ENCODE data around the gene RNF169.
"Not testable (repeated sequence)": the region's sequence is repeated elsewhere in the genome, so short reads cannot be mapped to it uniquely, and the experiment has no call there.

RNF169 gene

GRCh38 chr11:74818283-74818946 is 69.8 kb downstream of the RNF169 start:
- no peak overlapping the region for H3K4me3 ChIP-seq (ENCODE audit: control insufficient read depth, low read depth, low read length)
- TF ChIP-seq CTCF (conservative IDR thresholded peaks at IDR 0.05; ENCODE audit: control insufficient read depth, insufficient read depth, low read depth, low read length), result no peak
- no peak for DNase-seq (ENCODE audit: low read depth)

GRCh38 chr11:74819400-74819799 is 70.8 kb downstream of the RNF169 start:
- TF ChIP-seq CTCF (conservative IDR thresholded peaks at IDR 0.05; ENCODE audit: control insufficient read depth, insufficient read depth, low read depth, low read length), result no peak
- no peak for DNase-seq (ENCODE audit: low read depth)
- H3K4me3 ChIP-seq (ENCODE audit: control insufficient read depth, low read depth, low read length), result no peak overlapping the region

- DNase-seq (ENCODE audit: low read depth), result peak; percentile 94
- TF ChIP-seq CTCF (conservative IDR thresholded peaks at IDR 0.05; ENCODE audit: control insufficient read depth, insufficient read depth, low read depth, low read length), result no peak
- H3K4me3 ChIP-seq (ENCODE audit: control insufficient read depth, low read depth, low read length), result no peak overlapping the region
These were observed 72.1 kb downstream of the RNF169 start for GRCh38 chr11:74820763-74821162.

- peak; percentile 68 for DNase-seq (ENCODE audit: low read depth)
- TF ChIP-seq CTCF (conservative IDR thresholded peaks at IDR 0.05; ENCODE audit: control insufficient read depth, insufficient read depth, low read depth, low read length), result no peak
- H3K4me3 ChIP-seq (ENCODE audit: control insufficient read depth, low read depth, low read length), result no peak overlapping the region
These were observed 73.5 kb downstream of the RNF169 start for GRCh38 chr11:74822170-74822569.

GRCh38 chr11:74824285-74824982 is 75.8 kb downstream of the RNF169 start:
- TF ChIP-seq CTCF (conservative IDR thresholded peaks at IDR 0.05; ENCODE audit: control insufficient read depth, insufficient read depth, low read depth, low read length), result no peak
- no peak overlapping the region for H3K4me3 ChIP-seq (ENCODE audit: control insufficient read depth, low read depth, low read length)
- DNase-seq (ENCODE audit: low read depth), result no peak

GRCh38 chr11:74825596-74825995 is 76.9 kb downstream of the RNF169 start:
- H3K4me3 ChIP-seq (ENCODE audit: control insufficient read depth, low read depth, low read length); DNase-seq (ENCODE audit: low read depth): not testable (repeated sequence)

GRCh38 chr11:74826901-74827300 is 78.3 kb downstream of the RNF169 start:
- no peak for TF ChIP-seq CTCF (conservative IDR thresholded peaks at IDR 0.05; ENCODE audit: control insufficient read depth, insufficient read depth, low read depth, low read length)
- no peak for DNase-seq (ENCODE audit: low read depth)
- H3K4me3 ChIP-seq (ENCODE audit: control insufficient read depth, low read depth, low read length), result no peak overlapping the region

Measured in fibroblast of mammary gland (primary cell).